Amygdala (tissue), 56 donors: ENCODE data around the gene ANKS1B.

Experiments used
- DNase-seq, 56 donors: peaks; one replicate each; lab custom pipeline; 2025; lab: John Stamatoyannopoulos, UW

Gene ANKS1B

GRCh38 chr12:98918176-98918863, 1066.4 kb downstream of the ANKS1B start:
- DNase-seq, result no peak

- DNase-seq, result no peak
These were observed 1068.6 kb downstream of the ANKS1B start for GRCh38 chr12:98916106-98916505.

DNA sequence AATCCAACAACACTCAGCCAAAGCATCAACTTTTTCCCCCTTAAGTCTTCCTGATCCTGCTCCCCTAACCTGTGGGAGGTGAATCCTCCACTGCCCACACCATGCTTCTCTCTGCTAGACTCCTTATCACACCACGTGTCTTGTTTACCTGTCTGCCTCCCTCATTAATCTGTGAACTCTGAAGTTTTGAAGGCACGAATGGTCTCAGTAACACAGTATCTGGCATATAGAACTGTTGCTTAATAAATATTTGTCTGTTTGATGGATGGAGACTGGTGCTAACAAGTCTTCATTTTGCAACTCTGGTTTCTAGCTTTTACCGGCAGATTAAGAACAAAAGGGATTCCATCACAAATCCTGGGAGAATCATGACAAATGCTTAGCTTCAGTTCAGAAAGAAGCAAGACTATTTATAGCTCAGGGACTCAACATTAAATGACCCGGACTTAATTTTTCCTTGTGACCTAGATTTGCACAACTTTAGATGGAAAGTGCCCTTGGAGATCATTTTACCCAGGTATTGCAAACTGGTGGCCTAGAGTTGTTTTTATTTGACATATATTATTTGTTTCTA, 1072.2 kb downstream of the ANKS1B start:
- no peak for DNase-seq

GRCh38 chr12:98911396-98911795, 1073.3 kb downstream of the ANKS1B start:
- DNase-seq, result no peak

- peak in 2 of 56 donors; percentile 1 to 5 for DNase-seq
These were observed 1075.0 kb downstream of the ANKS1B start for GRCh38 chr12:98909746-98910145.

GRCh38 chr12:98908866-98909265, 1075.9 kb downstream of the ANKS1B start:
- no peak for DNase-seq

DNA sequence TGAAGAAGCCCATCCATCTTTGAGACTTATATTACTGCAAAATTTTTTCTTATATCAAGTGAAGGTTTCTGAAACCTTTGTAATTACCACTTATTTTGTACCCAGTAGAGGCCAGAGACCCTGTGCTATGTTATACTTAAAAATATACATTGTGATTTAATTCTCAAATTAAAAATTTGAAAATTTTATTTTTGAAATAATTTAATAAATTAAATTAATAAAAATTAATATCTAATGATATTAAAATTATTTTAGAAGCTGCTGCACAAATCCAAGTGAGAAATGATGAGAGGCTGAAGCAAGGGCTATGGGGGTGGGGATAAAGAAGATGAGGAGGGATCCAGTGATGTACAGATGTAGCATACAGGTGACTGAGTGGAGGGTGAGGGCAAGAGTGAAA, 1080.9 kb downstream of the ANKS1B start:
- no peak for DNase-seq

DNA sequence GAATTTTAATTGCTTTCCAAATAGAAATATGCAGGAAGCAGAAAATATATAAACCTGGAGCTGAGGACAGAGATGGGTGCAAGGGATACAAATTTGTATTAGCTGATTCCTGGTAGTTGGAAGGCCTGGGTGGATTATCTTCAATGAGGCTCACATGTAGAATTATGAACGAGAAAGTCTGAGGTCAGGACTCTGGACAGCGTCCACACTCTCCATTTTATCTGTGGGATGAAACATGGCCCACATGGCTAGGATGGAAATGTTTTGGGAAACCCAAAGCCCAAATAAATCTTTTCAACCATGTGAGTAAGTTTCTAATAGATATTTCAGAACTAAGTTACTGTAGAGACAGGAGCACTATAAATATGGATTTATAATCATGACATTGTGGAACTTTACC, 1083.5 kb downstream of the ANKS1B start:
- no peak for DNase-seq

GRCh38 chr12:98896938-98897337, 1087.8 kb downstream of the ANKS1B start:
- DNase-seq, result no peak

DNA sequence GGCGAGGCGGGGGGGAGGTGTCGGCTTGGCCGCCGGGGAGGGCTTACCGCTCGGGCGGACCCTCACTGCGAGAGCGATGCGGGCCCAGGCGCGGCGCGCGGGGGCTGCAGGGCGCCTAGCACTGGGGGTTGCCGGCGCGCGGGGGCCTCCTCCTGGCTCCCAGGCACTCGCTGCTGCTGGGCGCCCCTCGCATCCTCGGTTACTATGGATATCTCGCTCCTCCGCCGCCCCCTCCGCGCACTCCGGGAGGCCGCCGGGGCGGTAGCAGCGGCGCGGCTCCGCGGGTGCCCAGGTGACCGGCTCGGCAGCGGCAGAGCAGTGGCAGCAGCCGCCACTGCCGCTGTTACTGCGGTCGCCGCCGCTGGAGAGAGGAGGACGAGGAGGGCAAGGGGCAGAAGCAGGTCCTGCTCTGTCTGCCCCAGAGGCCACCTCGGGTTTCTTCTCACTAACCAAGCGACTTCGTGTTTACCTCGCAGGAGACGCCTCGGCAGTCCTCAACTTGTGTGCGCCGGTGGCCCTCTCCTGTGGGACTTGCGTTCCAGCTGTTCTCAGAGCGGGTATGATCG, 1089.6 kb downstream of the ANKS1B start:
- peak in 42 of 56 donors; percentile 4 to 83 (median 60) for DNase-seq

- DNase-seq, result peak in 40 of 56 donors; percentile 33 to 83 (median 62)
These were observed 1090.2 kb downstream of the ANKS1B start for GRCh38 chr12:98894412-98895085.

GRCh38 chr12:98893675-98894411, 1090.9 kb downstream of the ANKS1B start:
- peak in 9 of 56 donors; percentile 9 to 56 (median 35) for DNase-seq

GRCh38 chr12:98893126-98893674, 1091.5 kb downstream of the ANKS1B start:
- peak in 4 of 56 donors; percentile 18 to 55 (median 35) for DNase-seq

- DNase-seq, result no peak
These were observed 1099.0 kb downstream of the ANKS1B start for GRCh38 chr12:98885778-98886177.

GRCh38 chr12:98883231-98883630, 1101.5 kb downstream of the ANKS1B start:
- DNase-seq, result peak in 32 of 56 donors; percentile 7 to 87 (median 44)

GRCh38 chr12:98882526-98882925, 1102.2 kb downstream of the ANKS1B start:
- DNase-seq, result no peak

- DNase-seq, result no peak
These were observed 1111.0 kb downstream of the ANKS1B start for GRCh38 chr12:98873776-98874175.

GRCh38 chr12:98870504-98870903, 1114.2 kb downstream of the ANKS1B start:
- peak in 49 of 56 donors; percentile 12 to 89 (median 58) for DNase-seq

DNA sequence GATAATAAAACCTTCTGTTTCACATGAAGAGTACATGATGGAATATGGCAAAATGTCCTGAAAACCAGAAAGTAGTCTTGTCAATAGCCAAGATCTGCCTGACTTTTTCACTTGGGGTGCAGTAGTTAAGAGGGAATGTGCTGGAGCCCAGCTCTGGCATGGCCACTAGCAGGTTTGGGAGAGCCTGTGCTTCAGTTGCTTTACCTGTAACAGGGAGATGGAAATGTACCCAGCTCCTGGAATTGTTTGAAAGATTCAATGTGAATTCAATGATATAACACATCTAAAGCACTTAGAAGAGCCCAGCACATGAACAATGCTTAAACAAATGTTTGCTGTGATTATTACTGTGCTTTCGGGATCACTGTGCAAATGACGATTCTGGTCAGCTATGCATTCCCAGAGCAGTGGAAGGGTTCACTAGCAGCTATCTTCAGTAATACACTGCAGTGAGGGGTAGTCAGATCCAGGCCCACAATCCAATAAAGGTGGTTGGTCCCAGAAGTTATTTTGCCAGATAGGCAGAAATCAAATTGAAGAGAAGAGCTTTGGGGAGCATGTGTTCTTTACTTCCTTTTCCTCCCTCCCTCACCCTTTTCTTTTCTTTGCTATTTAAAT, 1114.7 kb downstream of the ANKS1B start:
- DNase-seq, result no peak

- no peak for DNase-seq
These were observed 1116.2 kb downstream of the ANKS1B start for GRCh38 chr12:98868538-98868937.
